HuH-7 (cell line): ENCODE data around the gene CETN2.
A peak's percentile ranks its signal among the peaks of the same experiment; 100 is the strongest.
"Not testable (repeated sequence)": the region's sequence is repeated elsewhere in the genome, so short reads cannot be mapped to it uniquely, and the experiment has no call there.

Source experiments
- DNase-seq: peaks from one replicate; pipeline ENCODE4 v3.0.0; 2011; ENCODE audit warnings: low spot score

CETN2 gene

DNA sequence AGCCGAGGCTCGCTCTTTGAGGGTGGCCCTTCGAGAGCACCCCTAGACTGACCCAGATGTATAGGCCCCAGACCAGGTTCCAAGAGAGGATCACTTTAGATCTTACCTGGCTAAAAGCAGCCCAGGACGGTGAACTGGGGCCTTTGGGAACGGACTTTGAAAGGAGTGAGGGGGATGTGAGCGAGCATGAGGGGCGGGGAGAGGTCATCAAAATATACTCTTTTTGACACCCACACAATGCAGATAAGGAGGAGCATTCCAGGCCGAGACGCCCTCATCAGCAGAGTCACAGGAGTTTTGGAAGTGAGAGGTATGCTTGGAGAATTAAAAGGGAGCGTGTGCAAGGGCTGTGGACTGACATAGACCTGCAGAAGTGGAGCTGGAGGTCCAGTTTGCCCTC lies 834 bp upstream of the CETN2 start:
- DNase-seq, result no peak

- no peak for DNase-seq
These were observed 5.6 kb downstream of the CETN2 start for GRCh38 chrX:152824841-152825374.

- DNase-seq, result no peak
These were observed 6.9 kb downstream of the CETN2 start for GRCh38 chrX:152823657-152824056.

GRCh38 chrX:152822383-152823086 lies 8.0 kb downstream of the CETN2 start:
- no peak for DNase-seq

DNA sequence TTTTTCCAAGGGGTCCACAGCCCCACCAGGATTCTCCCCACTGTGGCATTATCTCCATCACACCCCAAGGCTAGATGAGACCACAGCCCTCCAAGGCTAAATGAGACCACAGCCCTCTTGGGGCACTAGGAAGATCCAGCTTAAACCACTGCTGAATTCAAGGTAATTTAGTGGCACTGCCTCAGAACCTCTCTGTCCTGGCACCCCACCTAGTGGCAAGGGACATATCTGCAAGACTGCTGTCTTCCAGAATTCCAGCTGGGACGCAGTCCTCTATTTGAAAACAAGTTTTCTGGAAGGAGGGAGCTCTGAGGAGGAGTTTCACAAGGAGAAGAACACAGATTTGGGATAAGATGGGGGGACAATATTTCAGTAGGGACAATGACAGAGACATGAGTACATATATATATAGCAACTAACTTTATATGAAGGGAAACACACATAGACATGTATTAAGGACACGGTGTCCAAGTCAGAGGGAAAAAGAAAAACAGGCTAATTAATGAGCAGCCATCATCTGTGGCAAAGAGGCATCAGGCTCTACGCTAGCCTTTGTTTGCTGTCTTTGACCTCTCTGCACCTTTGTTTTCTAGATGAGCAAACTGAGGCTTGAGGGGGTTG lies 9.3 kb downstream of the CETN2 start:
- peak; percentile 18 for DNase-seq

DNA sequence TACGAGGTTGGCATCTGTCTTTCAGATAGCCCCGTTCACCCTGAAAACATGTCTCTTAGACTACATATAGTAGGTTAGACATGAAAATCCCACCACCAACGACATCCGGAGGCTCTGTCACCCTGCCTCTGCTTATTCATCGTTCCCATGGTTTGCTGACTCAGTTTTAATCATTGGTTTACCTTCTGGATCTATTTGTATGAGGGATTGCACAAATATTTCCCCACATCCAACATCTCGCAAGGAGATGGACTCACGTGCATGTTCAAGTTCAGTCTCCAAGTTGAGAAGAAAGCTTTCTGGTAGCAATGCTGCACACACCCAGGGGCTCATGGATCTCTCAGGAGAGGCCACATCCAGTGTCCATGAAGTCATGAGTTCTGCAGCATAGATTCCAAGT lies 10.8 kb downstream of the CETN2 start:
- DNase-seq, result no peak

DNA sequence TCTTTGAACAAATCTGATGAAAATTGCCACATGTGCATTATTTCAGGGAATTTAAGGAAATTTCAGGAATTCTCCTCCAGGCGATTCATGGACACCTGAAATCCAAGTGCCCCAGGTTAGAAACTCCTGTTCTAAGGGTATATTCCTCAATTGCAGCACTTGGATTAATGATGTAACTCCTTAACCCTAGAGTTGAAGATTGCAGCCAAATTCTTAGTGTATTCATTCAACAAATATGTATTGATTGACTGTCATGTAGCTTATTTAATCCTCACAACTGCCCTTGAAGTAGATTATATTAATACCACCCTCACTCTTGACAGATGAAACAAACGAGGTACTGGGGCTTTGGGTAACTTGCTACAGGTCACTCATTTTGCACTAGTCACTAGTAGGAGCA lies 11.3 kb downstream of the CETN2 start:
- no peak for DNase-seq

DNA sequence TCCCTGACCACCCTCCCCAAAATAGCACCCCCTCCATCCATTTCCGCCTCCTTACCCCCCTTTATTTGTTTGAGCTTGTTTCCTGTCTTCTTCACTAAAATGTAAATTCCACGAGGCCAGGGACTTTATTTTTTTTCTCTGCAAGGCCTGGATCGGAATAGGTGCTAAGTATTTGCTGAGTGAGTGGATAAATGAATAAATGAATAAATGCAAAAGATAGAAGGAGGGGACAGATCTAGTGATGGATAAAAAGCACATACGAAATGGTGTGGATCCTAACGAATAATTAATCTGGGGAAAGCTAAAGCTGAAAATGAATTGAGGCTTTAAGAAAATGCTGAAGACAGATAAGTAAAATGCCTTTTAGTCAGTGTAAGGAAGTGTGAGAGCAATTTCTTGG lies 12.2 kb downstream of the CETN2 start:
- DNase-seq, result no peak

DNA sequence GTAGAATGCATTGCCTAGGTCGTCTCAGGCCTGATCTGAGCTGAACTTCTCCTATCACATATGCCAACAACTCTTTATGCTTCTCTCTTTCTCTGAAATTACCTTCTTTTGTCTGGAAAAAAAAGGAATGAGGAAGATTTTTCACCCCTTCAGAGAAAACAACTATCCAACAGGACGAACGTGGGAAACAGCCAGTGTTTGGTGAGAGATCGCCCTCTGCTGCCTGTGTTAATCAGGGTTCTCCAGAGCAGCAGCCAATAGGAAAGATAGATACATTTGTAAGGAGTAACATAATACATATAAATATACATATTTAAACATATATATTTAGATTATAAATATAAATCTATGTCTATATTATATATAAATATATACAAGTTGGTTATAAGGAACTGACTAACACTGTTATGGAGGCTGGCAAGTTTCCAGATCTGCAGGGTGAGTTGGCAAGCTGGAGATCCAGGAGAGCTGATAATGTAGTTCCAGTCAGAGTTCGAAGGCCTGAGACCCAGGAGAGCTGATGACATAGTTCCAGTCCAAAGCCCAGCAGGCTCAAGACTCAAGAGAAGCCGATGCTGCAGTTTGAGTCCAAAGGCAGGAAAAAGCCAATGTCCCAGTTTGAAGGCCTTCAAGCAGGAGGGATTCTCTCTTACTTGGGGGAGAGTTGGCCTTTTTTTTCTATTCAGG lies 13.3 kb downstream of the CETN2 start:
- DNase-seq, result no peak

GRCh38 chrX:152814048-152814447 lies 16.5 kb downstream of the CETN2 start:
- DNase-seq, result no peak

- no peak for DNase-seq
These were observed 17.4 kb downstream of the CETN2 start for GRCh38 chrX:152813206-152813605.

- DNase-seq, result no peak
These were observed 20.2 kb downstream of the CETN2 start for GRCh38 chrX:152810403-152810802.

DNA sequence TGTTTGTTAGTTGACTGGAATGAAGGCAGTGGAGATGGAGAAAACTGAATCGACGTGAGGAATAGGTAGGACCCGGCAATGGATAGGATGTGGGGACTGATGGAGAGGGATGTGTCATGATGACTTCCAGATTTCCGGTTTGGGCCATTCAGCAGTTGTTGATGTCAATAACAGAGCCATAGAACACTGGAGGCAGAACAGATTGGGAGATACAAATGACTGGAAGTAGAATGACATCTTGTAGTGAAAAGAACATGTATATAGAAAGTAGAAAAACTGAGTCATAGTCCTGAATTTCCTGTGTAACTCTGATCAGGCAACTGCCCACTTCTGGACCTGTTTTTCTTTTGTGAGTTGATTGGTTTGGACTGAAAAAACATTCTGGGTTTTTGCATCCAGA lies 24.5 kb downstream of the CETN2 start:
- DNase-seq, result no peak

- no peak for DNase-seq
These were observed 31.6 kb downstream of the CETN2 start for GRCh38 chrX:152798945-152799344.

DNA sequence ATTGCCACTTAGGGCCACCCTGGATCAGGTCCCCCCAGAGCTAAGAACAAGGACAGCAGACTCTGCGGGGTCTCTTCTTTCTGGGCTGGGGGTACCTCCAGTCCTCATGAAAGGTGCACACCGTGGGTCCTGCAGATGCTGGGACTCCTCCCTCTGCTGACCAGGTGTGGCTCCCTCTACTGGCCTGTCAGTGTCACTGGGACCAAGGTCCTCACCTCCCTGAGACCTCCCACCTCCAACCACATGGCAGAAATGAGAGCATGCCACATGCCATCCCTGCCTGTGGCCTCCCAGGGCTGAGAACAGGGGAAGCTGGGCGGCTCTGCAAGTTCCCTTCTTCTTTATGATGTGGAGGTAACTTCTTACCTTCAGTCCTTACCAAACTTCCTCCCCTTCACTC lies 43.5 kb downstream of the CETN2 start:
- DNase-seq, result not testable (repeated sequence)
